ENCODE data around the gene KIZ. TPM values are rescaled to one million over a fixed set of nuclear protein-coding genes. Genes with fewer than 3 reads are reported as not detected.
"Not testable (repeated sequence)": the region's sequence is repeated elsewhere in the genome, so short reads cannot be mapped to it uniquely, and the experiment has no call there.

Gene KIZ
- total RNA-seq, 4 donors from 2014 or later: 23.2 to 58.7 (median 28.3) TPM

DNA sequence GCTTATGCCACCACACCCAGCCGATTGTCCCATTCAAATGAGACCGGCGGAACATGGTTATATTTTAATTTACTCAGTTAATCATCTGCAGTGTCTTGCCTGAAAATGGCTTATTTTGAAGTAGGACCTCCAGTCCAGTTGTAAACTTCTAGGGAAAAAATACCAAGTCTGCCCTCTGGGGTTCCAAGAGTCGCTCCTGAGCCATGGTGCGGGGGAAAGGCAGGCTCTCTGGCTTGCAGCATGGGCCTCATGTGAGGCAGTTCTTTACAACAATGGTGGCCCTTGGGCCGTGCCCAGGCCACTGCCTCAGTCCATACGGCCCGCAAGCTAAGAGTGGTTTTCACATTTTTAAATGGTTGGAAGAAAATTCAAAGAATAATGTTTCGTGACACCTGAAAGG, 114.5 kb downstream of the KIZ start:
- no peak overlapping the region for H3K27ac ChIP-seq
- DNase-seq: no peak
- no peak overlapping the region for H3K4me3 ChIP-seq
- H3K4me1 ChIP-seq: no peaks in the 10 kb centered on the region
- TF ChIP-seq, protein P1, sequence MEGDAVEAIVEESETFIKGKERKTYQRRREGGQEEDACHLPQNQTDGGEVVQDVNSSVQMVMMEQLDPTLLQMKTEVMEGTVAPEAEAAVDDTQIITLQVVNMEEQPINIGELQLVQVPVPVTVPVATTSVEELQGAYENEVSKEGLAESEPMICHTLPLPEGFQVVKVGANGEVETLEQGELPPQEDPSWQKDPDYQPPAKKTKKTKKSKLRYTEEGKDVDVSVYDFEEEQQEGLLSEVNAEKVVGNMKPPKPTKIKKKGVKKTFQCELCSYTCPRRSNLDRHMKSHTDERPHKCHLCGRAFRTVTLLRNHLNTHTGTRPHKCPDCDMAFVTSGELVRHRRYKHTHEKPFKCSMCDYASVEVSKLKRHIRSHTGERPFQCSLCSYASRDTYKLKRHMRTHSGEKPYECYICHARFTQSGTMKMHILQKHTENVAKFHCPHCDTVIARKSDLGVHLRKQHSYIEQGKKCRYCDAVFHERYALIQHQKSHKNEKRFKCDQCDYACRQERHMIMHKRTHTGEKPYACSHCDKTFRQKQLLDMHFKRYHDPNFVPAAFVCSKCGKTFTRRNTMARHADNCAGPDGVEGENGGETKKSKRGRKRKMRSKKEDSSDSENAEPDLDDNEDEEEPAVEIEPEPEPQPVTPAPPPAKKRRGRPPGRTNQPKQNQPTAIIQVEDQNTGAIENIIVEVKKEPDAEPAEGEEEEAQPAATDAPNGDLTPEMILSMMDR (IDR thresholded peaks at IDR 0.05): no peak
- intact Hi-C loops (cut with DNase I; ENCODE audit: low total_unique reads): no loop called here
- no peaks in the 10 kb centered on the region for H3K9me3 ChIP-seq
- no peaks in the 10 kb centered on the region for H3K27me3 ChIP-seq
- H3K36me3 ChIP-seq: no peaks in the 10 kb centered on the region

DNA sequence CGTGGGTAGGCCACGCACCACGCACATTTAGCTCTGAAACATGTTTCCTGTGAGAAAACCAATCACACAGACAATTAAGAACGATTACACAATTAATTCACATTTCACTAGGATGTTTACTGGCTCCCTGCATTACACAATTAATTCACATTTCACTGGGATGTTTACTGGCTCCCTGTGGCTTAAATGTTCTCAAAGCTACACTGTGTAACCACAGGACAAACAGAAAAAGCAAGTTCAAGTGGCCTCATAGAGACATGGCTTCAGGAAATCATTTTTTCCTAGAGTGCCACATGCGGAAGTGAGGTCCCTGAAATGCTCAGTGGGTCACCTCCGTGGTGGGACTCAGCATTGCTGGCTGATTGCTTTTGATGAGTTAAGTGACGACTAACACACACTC, 115.5 kb downstream of the KIZ start:
- H3K4me3 ChIP-seq: no peak overlapping the region
- no peak overlapping the region for H3K27ac ChIP-seq
- intact Hi-C loops (cut with DNase I; ENCODE audit: low total_unique reads): no loop called here
- TF ChIP-seq, protein P1 (IDR thresholded peaks at IDR 0.05): no peak
- no peak for TF ChIP-seq POLR2A (IDR thresholded peaks at IDR 0.05)
- no peaks in the 10 kb centered on the region for H3K9me3 ChIP-seq
- H3K36me3 ChIP-seq: no peaks in the 10 kb centered on the region
- no peaks in the 10 kb centered on the region for H3K4me1 ChIP-seq
- no peak for DNase-seq
- H3K27me3 ChIP-seq: no peaks in the 10 kb centered on the region

DNA sequence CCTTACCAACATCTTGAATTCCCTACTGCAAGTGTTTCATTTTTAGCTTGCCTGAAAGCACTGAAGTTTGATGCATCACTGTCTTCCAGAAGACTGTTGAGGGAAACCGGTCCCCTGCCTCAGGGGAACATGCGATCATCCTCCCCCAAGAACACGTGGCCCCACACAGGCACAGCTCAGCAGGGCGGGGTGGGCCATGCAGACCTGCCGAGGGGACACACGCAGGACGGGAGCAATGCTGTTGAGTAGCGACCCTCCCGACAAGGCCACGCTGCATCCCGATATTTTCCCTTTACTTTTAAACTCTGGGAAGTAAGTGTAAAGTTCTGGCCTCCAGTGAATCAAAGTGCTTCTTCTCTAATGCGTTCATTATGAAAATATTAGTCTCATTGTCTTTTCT, 117.9 kb downstream of the KIZ start:
- Histone ChIP-seq H3K4me3 (no peak overlapping the region), H3K9me3 (no peaks in the 10 kb centered on the region), H3K27ac (no peak overlapping the region), H3K4me1 (no peaks in the 10 kb centered on the region), H3K27me3 (no peaks in the 10 kb centered on the region), H3K36me3 (no peaks in the 10 kb centered on the region)
- no peak for TF ChIP-seq POLR2A (IDR thresholded peaks at IDR 0.05)
- TF ChIP-seq, protein P1 (IDR thresholded peaks at IDR 0.05): no peak
- DNase-seq: no peak
- intact Hi-C loops (cut with DNase I; ENCODE audit: low total_unique reads): no loop called here

DNA sequence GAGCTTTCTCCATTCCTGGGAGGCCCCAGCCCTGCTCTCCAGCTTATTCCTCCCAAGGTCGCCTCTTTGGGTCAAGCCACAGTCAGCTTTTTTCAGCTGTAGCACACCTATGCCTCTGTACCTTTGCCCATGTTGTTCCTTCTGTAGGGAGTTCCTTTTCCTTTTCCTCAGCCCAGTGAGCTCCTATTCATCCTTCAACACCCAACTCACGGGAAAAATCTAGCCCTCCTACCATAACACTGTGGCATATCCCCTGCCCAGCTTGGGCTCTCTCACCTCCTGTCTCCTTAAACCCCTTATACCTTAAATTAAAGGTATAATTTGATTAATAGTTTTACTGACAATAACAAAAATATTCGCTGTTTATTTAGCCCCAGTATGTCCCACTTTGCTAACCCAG, 118.9 kb downstream of the KIZ start:
- TF ChIP-seq, protein P1 (IDR thresholded peaks at IDR 0.05): no peak
- no peak for TF ChIP-seq POLR2A (IDR thresholded peaks at IDR 0.05)
- H3K4me3 ChIP-seq: no peak overlapping the region
- intact Hi-C loops (cut with DNase I; ENCODE audit: low total_unique reads): no loop called here

DNA sequence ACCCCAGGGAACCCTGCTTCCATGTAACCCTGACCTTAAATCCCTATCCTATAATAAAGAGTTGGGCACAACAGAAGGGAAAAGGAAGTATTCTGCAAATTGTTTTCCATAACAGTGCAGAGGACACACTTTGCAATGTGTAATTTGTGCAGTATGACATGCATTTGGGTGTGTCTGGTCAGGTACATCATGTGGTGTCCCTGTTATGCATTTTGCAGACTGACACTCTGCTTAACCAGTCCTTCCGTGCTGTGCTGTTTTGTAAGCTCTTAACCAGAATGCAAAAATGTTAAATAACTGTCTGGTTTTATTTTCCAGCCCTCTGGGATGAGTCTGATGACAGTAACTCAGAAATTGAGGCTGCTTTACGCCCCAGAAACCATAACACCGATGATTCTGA, 120.3 kb downstream of the KIZ start:
- Histone ChIP-seq H3K27me3 (no peaks in the 10 kb centered on the region), H3K27ac (no peak overlapping the region), H3K36me3 (no peaks in the 10 kb centered on the region), H3K9me3 (no peaks in the 10 kb centered on the region), H3K4me3 (no peak overlapping the region), H3K4me1 (no peaks in the 10 kb centered on the region)
- DNase-seq: no peak
- TF ChIP-seq POLR2A (IDR thresholded peaks at IDR 0.05): no peak
- TF ChIP-seq, protein P1 (IDR thresholded peaks at IDR 0.05): no peak
- intact Hi-C loops (cut with DNase I; ENCODE audit: low total_unique reads): no loop called here

More for the DNA sequence above, 118.9 kb downstream of the KIZ start:
- Histone ChIP-seq H3K27ac (no peak overlapping the region), H3K4me1 (no peaks in the 10 kb centered on the region), H3K36me3 (no peaks in the 10 kb centered on the region), H3K27me3 (no peaks in the 10 kb centered on the region), H3K9me3 (no peaks in the 10 kb centered on the region)
- DNase-seq: no peak

DNA sequence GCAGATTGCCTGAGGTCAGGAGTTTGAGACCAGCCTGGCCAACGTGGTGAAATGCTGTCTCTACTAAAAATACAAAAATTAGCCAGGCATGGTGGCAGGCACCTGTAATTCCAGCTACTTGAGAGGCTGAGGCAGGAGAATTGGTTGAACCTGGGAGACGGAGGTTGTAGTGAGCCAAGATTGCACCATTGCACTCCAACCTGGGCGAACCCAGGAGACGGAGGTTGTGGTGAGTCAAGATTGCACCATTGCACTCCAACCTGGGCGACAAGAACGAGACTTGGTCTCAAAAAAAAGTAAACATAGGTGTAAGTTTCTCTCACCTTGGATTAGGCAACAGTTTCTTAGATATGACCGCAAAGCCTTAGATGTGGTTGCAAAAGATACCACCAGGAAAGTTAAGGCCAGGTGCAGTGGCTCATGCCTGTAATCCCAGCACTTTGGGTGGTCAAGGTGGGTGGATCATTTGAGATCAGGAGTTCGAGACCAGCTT, 121.8 kb downstream of the KIZ start:
- H3K4me1 ChIP-seq; H3K4me3 ChIP-seq; H3K27me3 ChIP-seq; H3K27ac ChIP-seq; H3K36me3 ChIP-seq; intact Hi-C loops (cut with DNase I; ENCODE audit: low total_unique reads); DNase-seq; H3K9me3 ChIP-seq: not testable (repeated sequence)
